ENCODE measurements around the gene ZBTB8A. TPM values are rescaled to one million over a fixed set of nuclear protein-coding genes. Genes with fewer than 3 reads are reported as not detected.

Gene ZBTB8A
- total and polyA plus RNA-seq, 2 of the 13 experiments (the other 11 are each of a cell fraction or from before 2014, with no cell fraction given), result 1.3 to 3.7 TPM

- TF ChIP-seq AHDC1 (CRISPR knock-in tag; IDR thresholded peaks at IDR 0.05; ENCODE audit: borderline replicate concordance), result no peak
- TF ChIP-seq ZNF335 (CRISPR knock-in tag; IDR thresholded peaks at IDR 0.05), result no peak
- TF ChIP-seq TFDP2 (CRISPR knock-in tag; IDR thresholded peaks at IDR 0.05), result no peak
- no peak for TF ChIP-seq ZNF616 (CRISPR knock-in tag; IDR thresholded peaks at IDR 0.05; ENCODE audit: low read depth)
- TF ChIP-seq MXD4 (CRISPR knock-in tag; IDR thresholded peaks at IDR 0.05), result no peak
- TF ChIP-seq ZNF691 (CRISPR knock-in tag; IDR thresholded peaks at IDR 0.05; ENCODE audit: borderline replicate concordance, low read depth), result no peak
- no peak for TF ChIP-seq ZNF761 (CRISPR knock-in tag; conservative IDR thresholded peaks at IDR 0.05)
- no peak for TF ChIP-seq SSRP1 (CRISPR knock-in tag; IDR thresholded peaks at IDR 0.05)
- no peak for TF ChIP-seq ZNF605 (CRISPR knock-in tag; IDR thresholded peaks at IDR 0.05)
Observed at GRCh38 chr1:32635508-32636277, 96.5 kb downstream of the ZBTB8A start (continued).

All from HepG2 (cell line).